ENCODE data around the gene LPCAT2. TPM values are rescaled to one million over a fixed set of nuclear protein-coding genes. Genes with fewer than 3 reads are reported as not detected.

LPCAT2 gene
- total RNA-seq, 2 donors from 2014 or later, result 3.3 to 9.1 TPM

GRCh38 chr16:55487048-55487803 is 21.6 kb upstream of the LPCAT2 start:
- H3K4me3 ChIP-seq, result no peak overlapping the region
- no peaks in the 10 kb centered on the region for H3K9me3 ChIP-seq
- no peaks in the 10 kb centered on the region for H3K27me3 ChIP-seq
- H3K4me1 ChIP-seq, result no peaks in the 10 kb centered on the region
- no peak overlapping the region for H3K27ac ChIP-seq
- 75 to 77% methylated on average over 12 to 13 of the region's 13 CpGs for WGBS, 2 donors
- TF ChIP-seq POLR2A (IDR thresholded peaks at IDR 0.05), result no peak
- TF ChIP-seq, protein P1, sequence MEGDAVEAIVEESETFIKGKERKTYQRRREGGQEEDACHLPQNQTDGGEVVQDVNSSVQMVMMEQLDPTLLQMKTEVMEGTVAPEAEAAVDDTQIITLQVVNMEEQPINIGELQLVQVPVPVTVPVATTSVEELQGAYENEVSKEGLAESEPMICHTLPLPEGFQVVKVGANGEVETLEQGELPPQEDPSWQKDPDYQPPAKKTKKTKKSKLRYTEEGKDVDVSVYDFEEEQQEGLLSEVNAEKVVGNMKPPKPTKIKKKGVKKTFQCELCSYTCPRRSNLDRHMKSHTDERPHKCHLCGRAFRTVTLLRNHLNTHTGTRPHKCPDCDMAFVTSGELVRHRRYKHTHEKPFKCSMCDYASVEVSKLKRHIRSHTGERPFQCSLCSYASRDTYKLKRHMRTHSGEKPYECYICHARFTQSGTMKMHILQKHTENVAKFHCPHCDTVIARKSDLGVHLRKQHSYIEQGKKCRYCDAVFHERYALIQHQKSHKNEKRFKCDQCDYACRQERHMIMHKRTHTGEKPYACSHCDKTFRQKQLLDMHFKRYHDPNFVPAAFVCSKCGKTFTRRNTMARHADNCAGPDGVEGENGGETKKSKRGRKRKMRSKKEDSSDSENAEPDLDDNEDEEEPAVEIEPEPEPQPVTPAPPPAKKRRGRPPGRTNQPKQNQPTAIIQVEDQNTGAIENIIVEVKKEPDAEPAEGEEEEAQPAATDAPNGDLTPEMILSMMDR (IDR thresholded peaks at IDR 0.05), result no peak
- ATAC-seq, result peak; percentile 38
- no peak for DNase-seq
- intact Hi-C loops (cut with DNase I), result no loop called here
- H3K36me3 ChIP-seq (replicated peaks in 1 of 2; ENCODE audit: insufficient read depth in 1 of 2, low read depth in 2 of 2), result no peaks in the 10 kb centered on the region

- Histone ChIP-seq H3K36me3 (replicated peaks in 1 of 2; ENCODE audit: insufficient read depth in 1 of 2, low read depth in 2 of 2) (no peaks in the 10 kb centered on the region), H3K4me1 (no peaks in the 10 kb centered on the region), H3K27ac (no peak overlapping the region), H3K27me3 (no peaks in the 10 kb centered on the region), H3K4me3 (no peak overlapping the region), H3K9me3 (no peaks in the 10 kb centered on the region)
- 76 to 81% methylated on average over 12 of the region's 12 CpGs for WGBS, 2 donors
- ATAC-seq, result no peak
- intact Hi-C loops (cut with DNase I), result no loop called here
- no peak for DNase-seq
- TF ChIP-seq POLR2A (IDR thresholded peaks at IDR 0.05), result no peak
- TF ChIP-seq, protein P1 (IDR thresholded peaks at IDR 0.05), result no peak
Measured at GRCh38 chr16:55488306-55488705, 20.6 kb upstream of the LPCAT2 start.

GRCh38 chr16:55489119-55489955 is 19.5 kb upstream of the LPCAT2 start:
- H3K4me3 ChIP-seq, result no peak overlapping the region
- 83% methylated on average over 14 of the region's 14 CpGs for whole genome bisulfite sequencing, 2 donors
- DNase-seq (no peak), ATAC-seq (no peak)
- H3K9me3 ChIP-seq, result no peaks in the 10 kb centered on the region
- no peaks in the 10 kb centered on the region for H3K36me3 ChIP-seq (replicated peaks in 1 of 2; ENCODE audit: insufficient read depth in 1 of 2, low read depth in 2 of 2)
- H3K27me3 ChIP-seq, result no peaks in the 10 kb centered on the region
- no peak overlapping the region for H3K27ac ChIP-seq
- no peaks in the 10 kb centered on the region for H3K4me1 ChIP-seq
- TF ChIP-seq POLR2A (IDR thresholded peaks at IDR 0.05), result no peak
- TF ChIP-seq, protein P1 (IDR thresholded peaks at IDR 0.05), result no peak
- intact Hi-C loops (cut with DNase I), result no loop called here

DNA sequence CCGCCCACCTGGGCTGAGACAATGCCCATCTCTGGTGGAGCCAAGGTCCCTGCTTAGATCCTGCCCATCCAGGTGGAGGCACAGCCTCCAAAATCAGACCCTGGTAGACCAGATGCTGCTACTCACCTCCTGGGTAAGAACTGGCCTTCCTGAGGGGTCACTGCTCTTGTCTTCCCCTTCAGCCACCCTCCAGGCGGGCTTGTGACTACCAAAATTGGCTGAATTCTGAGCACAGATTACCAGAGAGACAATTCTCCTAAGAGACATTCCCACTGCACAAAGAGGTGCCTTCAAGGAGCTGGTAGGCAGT is 19.0 kb upstream of the LPCAT2 start:
- ATAC-seq (no peak), DNase-seq (no peak)
- Histone ChIP-seq H3K36me3 (replicated peaks in 1 of 2; ENCODE audit: insufficient read depth in 1 of 2, low read depth in 2 of 2) (no peaks in the 10 kb centered on the region), H3K27ac (no peak overlapping the region), H3K4me1 (no peaks in the 10 kb centered on the region), H3K4me3 (no peak overlapping the region), H3K9me3 (no peaks in the 10 kb centered on the region), H3K27me3 (no peaks in the 10 kb centered on the region)
- TF ChIP-seq, protein P1 (IDR thresholded peaks at IDR 0.05), result no peak
- no peak for TF ChIP-seq POLR2A (IDR thresholded peaks at IDR 0.05)
- WGBS, 2 donors, result 73 to 87% methylated on average over 2 of the region's 2 CpGs
- intact Hi-C loops (cut with DNase I), result no loop called here
